ENCODE measurements around the gene SIRT3. TPM values are rescaled to one million over a fixed set of nuclear protein-coding genes. Genes with fewer than 3 reads are reported as not detected.

SIRT3 gene
- total and polyA plus RNA-seq, 4 donors: 9.9 to 17.1 (median 14.6) TPM

GRCh38 chr11:282630-283360 lies 46.7 kb upstream of the SIRT3 start:
- TF ChIP-seq FOXA1 (IDR thresholded peaks at IDR 0.05) (no peak), ATF3 (IDR thresholded peaks at IDR 0.05) (no peak), FOXA2 (IDR thresholded peaks at IDR 0.05) (no peak), REST (IDR thresholded peaks at IDR 0.05) (no peak), TAF1 (conservative IDR thresholded peaks at IDR 0.05) (no peak), SP1 (IDR thresholded peaks at IDR 0.05) (no peak)
- Histone ChIP-seq H3K9me3 (ENCODE audit: control insufficient read depth in 4 of 4, low read length in 3 of 4) (no peaks in the 10 kb centered on the region), H3K27me3 (ENCODE audit: control insufficient read depth in 4 of 4, insufficient read depth in 4 of 4, low read length in 3 of 4) (no peaks in the 10 kb centered on the region), H3K4me3 (ENCODE audit: low read depth in 1 of 3, low read length in 3 of 3) (no peak overlapping the region), H3K9ac (ENCODE audit: low read depth in 1 of 2, low read length in 2 of 2) (no peak overlapping the region), H3K4me1 (ENCODE audit: control insufficient read depth in 4 of 4, insufficient read depth in 4 of 4, low read length in 3 of 4) (peaks cover 12 to 46% (median 32%) of the 10 kb centered on the region in 4 donors), H3K36me3 (ENCODE audit: control insufficient read depth in 4 of 4, insufficient read depth in 3 of 4, low read depth in 1 of 4, low read length in 3 of 4) (no peaks in the 10 kb centered on the region), H3K27ac (ENCODE audit: low read depth in 1 of 2, low read length in 2 of 2) (no peak overlapping the region)
- 82% methylated on average over 11 of the region's 13 CpGs for WGBS
- DNase-seq (ENCODE audit: low spot score): no peak

- WGBS: 83% methylated on average over 4 of the region's 4 CpGs
- Histone ChIP-seq H3K27ac (ENCODE audit: low read depth in 1 of 2, low read length in 2 of 2) (no peak overlapping the region), H3K4me1 (ENCODE audit: control insufficient read depth in 4 of 4, insufficient read depth in 4 of 4, low read length in 3 of 4) (peaks cover 12 to 43% (median 31%) of the 10 kb centered on the region in 4 donors), H3K9me3 (ENCODE audit: control insufficient read depth in 4 of 4, low read length in 3 of 4) (no peaks in the 10 kb centered on the region), H3K4me3 (ENCODE audit: low read depth in 1 of 3, low read length in 3 of 3) (no peak overlapping the region), H3K9ac (ENCODE audit: low read depth in 1 of 2, low read length in 2 of 2) (no peak overlapping the region), H3K36me3 (ENCODE audit: control insufficient read depth in 4 of 4, insufficient read depth in 3 of 4, low read depth in 1 of 4, low read length in 3 of 4) (no peaks in the 10 kb centered on the region), H3K27me3 (ENCODE audit: control insufficient read depth in 4 of 4, insufficient read depth in 4 of 4, low read length in 3 of 4) (no peaks in the 10 kb centered on the region)
- no peak for DNase-seq (ENCODE audit: low spot score)
- no peak for TF ChIP-seq EGR1 (IDR thresholded peaks at IDR 0.05; ENCODE audit: low read depth in 2 of 2)
Observed at GRCh38 chr11:282171-282570, 46.0 kb upstream of the SIRT3 start.

- H3K36me3 ChIP-seq (ENCODE audit: control insufficient read depth in 4 of 4, insufficient read depth in 3 of 4, low read depth in 1 of 4, low read length in 3 of 4): no peaks in the 10 kb centered on the region
- no peak overlapping the region for H3K27ac ChIP-seq (ENCODE audit: low read depth in 1 of 2, low read length in 2 of 2)
- no peaks in the 10 kb centered on the region for H3K27me3 ChIP-seq (ENCODE audit: control insufficient read depth in 4 of 4, insufficient read depth in 4 of 4, low read length in 3 of 4)
- no peak overlapping the region for H3K9ac ChIP-seq (ENCODE audit: low read depth in 1 of 2, low read length in 2 of 2)
- H3K4me3 ChIP-seq (ENCODE audit: low read depth in 1 of 3, low read length in 3 of 3): no peak overlapping the region
- no peaks in the 10 kb centered on the region for H3K9me3 ChIP-seq (ENCODE audit: control insufficient read depth in 4 of 4, low read length in 3 of 4)
- WGBS: 65% methylated on average over 26 of the region's 26 CpGs
- no peak for DNase-seq (ENCODE audit: low spot score)
- TF ChIP-seq ZBTB33 (IDR thresholded peaks at IDR 0.05) (no peak), EGR1 (IDR thresholded peaks at IDR 0.05; ENCODE audit: low read depth in 2 of 2) (no peak), ATF3 (IDR thresholded peaks at IDR 0.05) (no peak), FOXA2 (IDR thresholded peaks at IDR 0.05) (no peak), HNF4A (conservative IDR thresholded peaks at IDR 0.05) (no peak), JUND (IDR thresholded peaks at IDR 0.05) (no peak), SP1 (IDR thresholded peaks at IDR 0.05) (no peak), REST (IDR thresholded peaks at IDR 0.05) (no peak), TAF1 (conservative IDR thresholded peaks at IDR 0.05) (no peak), RXRA (IDR thresholded peaks at IDR 0.05) (no peak), HNF4G (IDR thresholded peaks at IDR 0.05) (no peak), GABPA (IDR thresholded peaks at IDR 0.05 in 1 of 2, conservative IDR thresholded peaks at IDR 0.05 in 1 of 2) (no peak), NR2F2 (IDR thresholded peaks at IDR 0.05) (no peak), RAD21 (IDR thresholded peaks at IDR 0.05) (no peak), FOXA1 (IDR thresholded peaks at IDR 0.05) (no peak), YY1 (IDR thresholded peaks at IDR 0.05) (no peak)
- H3K4me1 ChIP-seq (ENCODE audit: control insufficient read depth in 4 of 4, insufficient read depth in 4 of 4, low read length in 3 of 4): peaks cover 12 to 43% (median 30%) of the 10 kb centered on the region in 4 donors
Observed at GRCh38 chr11:281486-282161, 45.5 kb upstream of the SIRT3 start.
